GM21526 (cell line): ENCODE results near the gene DCX.

Experiments used
- ATAC-seq: cut with Tn5 transposase; IDR thresholded peaks from one replicate; pipeline ENCODE4 v1.9.1; 2021; ENCODE audit warnings: moderate library complexity; ENCODE audit not compliant: unreplicated experiment, low FRiP score

DCX gene

DNA sequence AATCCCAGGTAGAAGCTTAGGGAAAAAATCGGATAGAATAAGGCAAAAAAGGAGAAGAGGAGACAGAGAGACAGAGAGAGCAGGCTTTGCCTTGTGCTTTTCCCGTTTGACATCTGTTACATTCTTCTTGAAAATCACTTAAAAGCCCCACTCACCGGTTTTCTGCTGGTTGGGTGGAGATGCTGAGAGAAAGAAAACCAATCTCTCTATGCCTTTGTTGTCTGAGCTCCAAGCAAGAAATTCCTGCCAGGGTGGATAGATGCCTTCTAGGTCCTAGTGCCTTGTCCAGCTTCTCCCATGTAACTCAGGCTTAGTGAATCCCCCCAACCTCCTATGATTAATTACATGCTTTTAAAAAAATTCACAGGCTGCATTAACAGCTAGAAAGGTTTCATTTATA is at the start of gene DCX:
TSS of gene DCX (minus strand) at position 210 of the 400 bp plus-strand sequence. CDS start 1,794 bp downstream, outside the sequence.
- ATAC-seq = no peak

DNA sequence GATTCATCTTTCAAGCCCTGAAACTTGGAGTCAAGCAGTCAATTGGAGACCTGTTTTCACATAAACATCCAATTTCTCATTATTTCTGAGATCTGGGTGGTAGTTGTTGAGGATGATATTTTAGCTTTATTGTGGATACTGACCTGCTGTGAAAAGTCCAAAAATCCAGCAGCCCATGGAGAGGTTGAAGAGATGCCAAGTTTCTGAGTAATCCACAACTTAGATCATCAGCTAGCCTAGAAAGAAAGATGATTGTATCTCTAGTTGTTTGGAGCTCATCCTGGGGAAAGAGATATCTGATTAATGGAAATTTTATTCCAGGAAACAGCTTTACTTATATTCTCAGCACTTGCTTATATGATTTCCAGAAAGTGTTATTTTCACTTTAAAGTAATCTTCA is 48.6 kb upstream of the DCX start:
- ATAC-seq = no peak

DNA sequence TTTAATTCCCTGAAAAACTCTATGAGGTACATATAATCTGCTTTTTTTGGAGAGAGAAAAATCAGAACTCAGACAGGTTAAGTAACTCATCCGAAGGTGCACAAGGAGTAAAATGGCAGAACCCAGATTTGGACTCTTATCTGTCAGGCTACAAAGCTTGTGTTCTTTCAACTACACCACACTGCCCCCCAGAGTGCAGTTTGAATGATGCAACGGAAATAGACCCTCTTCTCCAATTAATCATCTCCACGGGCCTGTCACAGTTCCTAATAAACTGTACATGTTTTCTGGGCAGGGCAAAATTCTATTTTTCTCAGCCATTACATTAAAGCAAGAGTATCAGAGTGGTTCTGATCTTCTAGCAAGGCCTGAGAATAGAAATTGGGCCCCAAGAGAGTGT is 35.3 kb upstream of the DCX start:
- peak; percentile 73 for ATAC-seq

DNA sequence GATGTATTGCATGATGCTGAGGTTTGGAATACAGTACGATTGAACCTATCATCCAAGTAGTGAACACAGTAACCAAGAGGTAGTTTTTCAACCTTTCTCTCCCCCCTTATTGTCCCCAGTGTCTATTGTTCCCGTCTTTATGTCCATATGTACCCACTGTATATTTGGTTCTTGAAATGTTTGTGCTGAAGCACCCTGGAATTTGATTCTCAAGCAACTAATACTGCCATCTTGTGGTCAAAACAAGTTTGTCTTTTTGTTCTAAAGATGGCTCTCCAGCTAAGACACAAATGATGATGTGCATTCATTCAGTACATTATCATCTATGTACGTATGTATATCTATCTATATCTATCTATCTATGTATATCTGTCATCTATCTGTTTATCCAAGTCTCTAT is 33.5 kb upstream of the DCX start:
- ATAC-seq = peak; percentile 65

DNA sequence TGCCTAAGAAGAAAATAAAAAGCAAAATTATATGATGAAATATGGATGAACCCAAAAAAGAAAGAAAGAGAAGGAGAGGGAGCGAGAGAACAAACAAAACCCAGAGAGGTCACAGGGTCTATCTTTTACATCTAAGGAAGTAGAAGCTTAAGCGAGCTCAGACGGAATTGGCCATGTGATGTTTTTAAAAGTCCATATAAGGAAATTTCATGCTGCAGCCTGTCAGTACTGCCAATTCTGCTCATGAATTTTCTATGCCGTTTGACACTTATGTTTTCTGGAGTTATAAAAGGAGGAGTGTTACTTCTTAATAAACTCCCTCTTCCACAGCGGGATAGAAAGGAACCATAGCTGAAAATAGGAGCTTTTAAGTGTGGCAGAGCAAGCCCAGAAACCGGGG is 32.9 kb upstream of the DCX start:
- ATAC-seq = no peak

DNA sequence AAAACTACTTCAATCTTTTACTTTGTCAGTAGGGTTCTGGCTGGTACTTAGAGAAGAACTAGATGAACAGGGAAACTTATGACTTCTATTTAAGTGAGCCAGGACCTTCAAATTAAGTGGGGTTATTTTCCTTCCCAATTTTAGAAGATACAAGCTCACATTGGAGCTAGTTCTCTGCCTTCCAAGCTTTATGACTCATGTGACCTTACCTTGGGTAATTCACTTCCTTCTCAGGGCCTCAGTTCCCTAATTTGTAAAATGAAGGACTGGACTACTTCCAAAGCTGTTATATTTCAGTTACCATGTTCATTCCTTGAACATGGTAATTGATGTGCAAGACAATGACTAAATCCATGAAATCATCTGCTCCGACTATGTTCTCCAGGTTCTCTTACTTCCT is 32.0 kb upstream of the DCX start:
- ATAC-seq = no peak

DNA sequence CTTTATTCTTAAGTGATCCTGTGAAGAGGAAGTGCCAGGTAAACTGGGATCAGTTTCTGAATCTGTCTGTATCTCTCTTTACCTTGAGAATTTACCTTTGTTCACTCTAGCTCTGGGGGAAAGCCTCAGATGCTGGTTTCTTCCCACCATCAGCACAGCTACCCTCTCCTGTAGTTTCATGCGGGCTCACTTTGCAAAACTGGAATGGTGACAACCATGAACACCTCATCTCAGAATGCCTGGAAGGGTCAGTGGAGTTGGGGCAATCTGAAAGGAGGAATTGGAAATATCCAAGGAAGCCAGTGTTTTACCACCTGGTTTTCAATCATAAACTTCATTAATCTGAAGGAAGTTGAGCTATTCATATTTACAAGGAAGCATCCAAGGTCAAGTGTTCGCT is 30.8 kb upstream of the DCX start:
- no peak for ATAC-seq

DNA sequence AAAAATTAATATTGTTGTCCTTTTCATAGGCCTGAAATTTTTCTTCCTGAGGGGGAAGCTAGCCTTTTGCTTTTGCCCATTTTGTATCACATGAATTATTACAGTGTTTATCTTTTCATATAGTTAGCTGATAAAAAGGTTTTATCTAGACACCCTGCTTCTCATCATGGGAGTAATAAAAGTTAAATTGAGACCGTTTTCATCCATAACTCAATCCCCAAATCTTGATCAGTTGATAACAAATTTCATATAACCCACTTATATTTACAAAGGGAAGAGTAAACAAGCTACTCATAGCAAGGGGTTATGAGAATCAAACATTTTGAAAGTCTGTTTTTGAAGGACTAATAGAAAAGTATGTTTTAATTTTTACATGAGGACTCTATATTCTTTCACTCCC is 23.5 kb upstream of the DCX start:
- no peak for ATAC-seq

DNA sequence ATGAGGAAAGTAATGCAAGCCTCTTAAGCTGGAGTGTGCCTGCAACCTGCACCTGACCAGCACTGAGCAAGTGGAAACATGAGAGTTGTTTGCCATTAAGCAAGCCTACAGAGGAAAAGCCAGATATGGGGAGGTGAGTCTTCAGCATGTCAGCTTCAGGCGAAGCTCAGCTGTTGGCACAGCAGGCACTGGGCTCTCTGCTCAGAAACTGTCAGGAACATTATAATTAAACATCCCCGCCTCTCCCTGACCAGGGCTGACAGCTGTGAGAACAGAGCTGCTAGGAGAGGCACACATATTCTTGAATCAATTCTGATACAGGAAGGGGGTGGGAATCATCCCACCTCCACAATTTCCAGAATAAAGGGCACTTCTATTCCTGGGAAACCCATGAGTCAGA is 19.0 kb upstream of the DCX start:
- no peak for ATAC-seq

DNA sequence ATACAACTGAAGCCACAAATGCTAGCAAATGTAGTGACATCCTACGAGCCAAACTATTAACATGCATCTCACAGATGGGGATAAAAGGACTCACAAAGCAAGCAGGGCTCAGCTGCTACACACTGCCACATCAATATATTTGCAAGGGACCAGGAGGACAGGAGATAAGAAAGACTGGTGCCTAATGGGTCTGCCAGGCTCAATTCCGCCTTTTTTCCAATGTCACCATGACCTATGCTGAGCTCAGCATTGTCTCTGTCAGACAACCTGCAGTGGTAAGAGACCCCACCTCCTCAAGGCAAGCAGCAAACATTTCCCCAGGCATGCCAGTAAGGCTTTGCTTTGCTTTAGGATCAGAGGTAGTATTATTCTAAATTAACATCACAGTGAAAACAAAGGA is 435 bp downstream of the DCX start:
- no peak for ATAC-seq

DNA sequence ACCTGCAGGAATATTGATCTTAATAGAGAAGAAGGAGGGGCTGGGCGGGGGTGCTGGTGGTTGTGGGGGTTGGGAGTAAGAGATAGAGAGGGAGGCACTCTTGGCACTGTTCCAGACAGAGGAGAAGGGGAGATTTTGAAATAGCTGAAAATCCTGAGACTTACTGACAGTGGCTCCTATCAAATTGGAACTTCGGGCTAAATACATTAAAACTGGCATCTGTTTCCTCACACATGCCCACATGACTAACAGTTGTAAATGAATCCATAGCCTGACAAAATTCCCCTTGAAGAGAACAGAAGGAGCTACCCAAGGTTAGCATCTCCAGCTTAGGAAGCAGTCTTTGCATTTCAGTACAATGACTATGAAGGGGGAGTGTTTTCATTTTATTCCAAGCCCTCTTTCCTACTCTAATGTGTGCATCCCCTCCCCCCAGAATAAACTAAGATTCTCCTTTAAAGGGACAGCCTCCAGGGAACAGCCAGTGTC is 1.4 kb downstream of the DCX start:
- no peak for ATAC-seq

DNA sequence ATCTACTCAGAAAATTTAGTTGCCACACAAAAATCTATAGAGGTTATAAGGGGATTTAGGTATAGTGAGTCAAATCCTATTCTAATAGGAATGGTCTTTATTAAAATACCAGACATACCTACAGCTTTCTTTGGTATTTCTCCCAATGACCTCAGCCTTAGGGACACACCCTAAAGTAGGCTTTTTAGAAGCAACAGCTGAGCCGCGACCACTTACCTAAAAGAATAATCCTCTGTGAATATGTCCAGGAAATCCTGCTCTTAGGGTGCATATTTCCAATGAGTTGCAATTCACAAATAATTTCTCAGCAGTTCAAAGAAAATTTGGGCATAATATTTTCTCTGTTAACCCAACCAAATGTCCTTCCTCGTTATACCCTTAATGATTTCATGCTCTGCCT is 2.7 kb downstream of the DCX start:
- ATAC-seq = no peak

DNA sequence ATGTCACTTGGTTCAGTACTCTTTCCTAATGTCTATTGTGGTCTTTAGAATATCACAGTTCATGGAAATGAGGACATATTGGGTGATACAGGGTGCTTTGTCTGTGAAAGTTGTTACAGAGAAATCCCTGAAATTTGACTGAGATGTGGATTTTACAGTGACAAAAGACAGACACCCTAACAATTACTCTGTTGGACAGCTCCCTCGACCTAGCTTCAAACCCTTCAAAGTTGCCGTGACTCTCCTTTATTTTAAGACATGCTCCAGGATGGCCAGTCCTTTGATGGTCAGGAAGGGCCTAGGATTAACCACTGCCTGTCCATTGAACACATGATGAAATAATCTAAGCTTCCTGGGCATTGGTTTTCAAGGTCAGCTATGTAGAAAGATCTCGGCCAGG is 4.0 kb downstream of the DCX start:
- no peak for ATAC-seq

DNA sequence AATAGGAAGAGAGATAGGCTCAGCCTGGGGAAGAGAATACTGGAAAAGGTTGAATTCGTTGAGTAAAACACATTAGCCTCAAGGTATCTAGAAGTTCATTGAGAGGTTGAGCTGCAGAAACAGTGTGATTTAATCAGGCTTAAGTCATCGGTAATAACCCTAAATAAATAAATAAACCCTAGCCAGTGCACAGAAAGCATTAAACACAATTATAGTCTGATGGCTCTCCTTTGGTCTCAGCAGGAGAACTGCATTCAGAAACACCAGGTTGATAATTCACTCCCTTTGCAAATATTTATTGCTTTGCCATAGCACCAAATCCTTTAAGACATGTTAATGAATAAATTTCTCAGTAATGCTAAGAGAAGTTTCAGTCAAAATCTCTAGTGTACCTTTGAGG is 9.6 kb downstream of the DCX start:
- no peak for ATAC-seq

DNA sequence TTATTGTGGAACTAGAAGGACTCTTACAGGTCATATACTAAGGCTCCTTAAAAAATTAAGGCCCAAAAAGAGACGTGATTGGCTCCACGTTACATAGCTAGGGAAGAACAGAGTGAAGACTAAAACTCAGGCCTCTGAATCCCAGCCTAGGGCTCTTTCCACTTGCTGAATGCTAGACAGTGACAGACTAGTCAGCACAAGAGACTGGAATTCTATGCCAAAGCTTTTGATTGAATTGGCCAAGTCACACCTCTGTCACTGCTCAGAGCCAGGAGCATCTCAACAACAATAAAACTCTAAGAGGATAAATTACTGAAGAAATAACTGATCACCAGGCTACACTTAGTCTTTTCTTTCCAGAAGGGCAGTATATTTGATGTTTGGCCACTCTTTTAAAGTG is 16.8 kb downstream of the DCX start:
- ATAC-seq = no peak

DNA sequence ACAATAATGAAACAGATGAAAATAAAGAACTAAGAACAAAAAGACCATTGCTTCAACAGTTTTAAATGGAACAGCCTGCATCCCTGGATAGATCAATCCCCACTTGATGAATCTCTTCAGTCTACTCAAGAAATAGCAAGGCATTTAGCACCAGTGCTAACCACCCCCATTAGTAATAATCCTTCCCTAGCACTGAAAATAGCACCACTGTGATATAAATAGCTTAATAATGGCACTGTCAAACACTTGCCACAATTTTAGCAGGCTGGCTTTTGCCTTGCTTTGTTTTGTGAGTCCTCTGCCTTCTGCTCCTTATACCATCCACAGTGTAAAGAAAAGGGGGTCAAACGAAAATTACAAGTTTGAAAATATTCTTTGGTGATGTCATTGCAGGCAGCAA is 17.4 kb downstream of the DCX start:
- ATAC-seq = no peak

DNA sequence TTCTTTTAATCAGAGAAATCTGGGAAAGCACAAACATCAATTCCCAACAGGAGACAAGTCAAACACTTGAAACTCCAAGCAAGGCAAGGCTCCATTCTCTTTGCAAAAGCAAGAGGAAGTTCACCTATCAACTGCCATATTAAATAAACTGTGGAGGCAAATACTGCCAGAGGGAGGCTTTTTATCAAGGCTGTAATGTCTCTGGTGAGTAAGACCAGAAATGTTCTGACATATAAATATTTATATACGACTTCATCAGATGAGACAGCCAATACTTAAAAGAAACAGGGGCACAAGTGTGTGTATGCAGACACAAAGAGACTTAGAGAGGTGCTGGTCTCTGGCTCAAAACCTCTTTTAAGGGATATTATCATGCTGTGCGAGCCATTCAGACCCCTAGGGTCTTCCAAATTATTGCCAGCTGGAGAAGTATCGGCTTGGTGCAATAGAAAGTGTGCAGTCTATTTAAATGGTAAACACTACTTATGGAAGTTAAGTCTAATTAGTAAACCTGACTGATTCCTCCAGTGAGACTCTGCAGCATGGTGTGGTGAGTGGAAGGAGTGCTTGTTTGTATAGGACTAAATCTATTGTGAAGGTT is 24.4 kb downstream of the DCX start:
- ATAC-seq = no peak

DNA sequence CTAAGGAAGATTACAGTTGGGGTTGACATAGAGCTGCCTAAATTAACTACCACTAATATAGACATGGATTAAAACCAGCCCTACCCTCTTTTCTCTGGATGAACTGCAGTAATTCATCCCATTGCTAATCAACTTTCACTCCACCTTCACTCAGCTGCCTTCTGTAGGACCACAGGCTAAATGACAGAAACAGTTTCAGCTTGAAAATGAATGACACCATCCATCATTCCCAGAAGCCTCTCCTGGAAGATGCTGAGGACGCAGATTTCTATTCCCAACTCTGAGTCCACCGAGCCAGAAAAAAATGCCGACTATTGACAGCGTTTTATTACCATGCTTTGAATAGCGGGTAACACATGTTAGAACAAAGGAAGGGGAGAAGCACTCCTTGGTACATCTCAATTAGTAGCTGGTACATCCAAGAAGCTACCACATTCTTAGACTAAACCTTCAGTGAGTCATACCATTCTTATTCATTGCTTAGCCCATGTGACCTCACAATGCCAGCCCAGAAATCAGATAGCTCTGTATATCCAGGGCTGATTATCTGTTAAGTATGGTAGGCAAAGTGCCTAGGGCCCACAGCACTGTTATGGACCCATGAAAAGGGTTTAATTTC is 25.3 kb downstream of the DCX start:
- no peak for ATAC-seq

DNA sequence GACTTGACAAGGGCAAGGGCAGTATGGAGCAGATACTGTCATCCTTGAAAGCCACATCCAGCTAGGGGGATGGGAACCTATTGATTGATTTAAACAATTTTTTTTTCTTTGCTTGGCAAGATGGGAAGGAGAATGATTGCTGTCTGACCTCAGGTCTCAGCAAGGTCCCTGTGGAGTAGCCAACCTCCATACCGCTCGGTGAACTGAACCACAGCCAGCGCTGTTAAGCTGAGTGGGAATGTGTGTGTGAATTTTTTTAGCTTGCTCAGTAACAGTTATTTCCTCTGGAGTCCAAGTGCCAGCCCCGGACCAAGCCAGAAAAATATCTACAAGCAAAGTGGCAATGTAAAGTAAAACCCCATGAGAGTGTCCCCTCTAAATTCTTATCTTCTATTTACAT is 25.9 kb downstream of the DCX start:
- ATAC-seq = no peak

DNA sequence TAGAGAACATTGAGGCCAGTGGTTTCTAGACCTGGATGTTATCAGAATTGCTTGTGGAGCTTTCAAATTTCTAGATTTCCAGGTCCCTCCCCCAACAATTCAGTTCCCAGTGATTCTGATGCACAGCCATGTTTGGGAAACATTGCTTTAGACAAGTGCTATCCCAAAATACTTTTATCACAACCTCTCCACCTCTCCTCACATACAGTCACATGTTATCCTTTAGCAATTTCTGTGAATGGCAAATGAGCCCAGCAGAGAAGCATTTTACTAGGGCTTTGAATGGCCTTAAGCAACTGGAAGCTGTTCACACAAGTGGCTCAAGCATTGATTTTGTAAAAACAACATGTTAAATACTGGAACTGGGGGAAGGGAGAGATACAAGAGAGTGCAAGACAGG is 29.7 kb downstream of the DCX start:
- ATAC-seq = no peak

DNA sequence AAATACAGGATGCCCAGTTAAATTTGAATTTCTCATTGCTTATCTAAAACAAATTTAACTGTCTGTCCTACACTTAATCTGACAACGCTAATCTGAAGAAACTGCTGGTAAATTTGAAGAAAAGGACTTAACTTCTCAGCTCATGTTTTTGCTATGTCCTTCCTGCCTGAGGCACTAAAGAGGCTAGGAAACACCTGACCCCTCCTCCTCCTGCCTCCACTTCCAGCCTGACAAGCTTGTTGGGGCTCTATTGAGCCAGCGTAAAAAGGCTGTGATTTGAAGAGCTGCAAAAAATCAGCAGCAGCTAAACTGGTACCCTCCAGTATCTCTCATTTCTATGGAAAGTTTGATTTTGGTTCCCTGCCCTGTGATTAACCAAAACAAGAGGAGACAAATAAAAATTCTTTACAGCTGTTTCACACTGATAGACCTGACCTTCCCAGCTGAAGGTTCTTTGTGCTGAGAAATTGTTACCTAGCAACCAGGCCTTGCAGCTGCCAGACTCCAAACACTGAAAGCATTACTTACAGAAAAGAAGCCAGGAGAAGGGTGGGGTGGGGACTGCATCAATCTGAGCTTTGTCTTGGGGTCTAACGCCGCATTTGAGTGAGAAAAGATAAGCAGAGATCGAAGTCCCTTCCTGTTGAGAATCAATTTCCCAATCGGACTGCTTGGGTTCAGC is 35.0 kb downstream of the DCX start:
- no peak for ATAC-seq

DNA sequence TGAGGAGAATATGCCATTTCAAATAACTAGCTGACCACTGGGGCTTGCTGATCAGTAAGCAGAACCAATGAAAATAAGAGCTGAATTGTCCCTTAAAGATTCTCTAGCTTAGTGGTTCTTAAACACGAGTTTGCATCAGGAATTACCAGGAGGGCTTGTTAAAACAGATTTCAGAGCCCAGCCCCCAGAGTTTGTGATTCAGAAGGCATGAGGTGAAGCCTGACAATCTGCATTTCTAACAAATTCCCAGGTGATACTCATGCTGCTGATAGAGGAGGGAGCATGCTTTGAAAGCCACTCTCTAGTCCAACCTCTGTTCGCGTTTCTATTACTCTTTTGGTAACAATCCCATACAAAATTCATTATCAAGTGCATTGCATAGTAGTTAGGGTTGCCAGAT is 35.5 kb downstream of the DCX start:
- no peak for ATAC-seq
